LNCaP clone FGC (cell line): Measurements from ENCODE around the gene TMOD3.

ENCODE experiments used
- DNase-seq: peaks from one replicate; pipeline ENCODE4 v3.0.0-alpha.2; 2011; ENCODE audit warnings: low read depth
- H3K4me3 ChIP-seq: 2 replicates; pipeline ENCODE4 v1.5.1; 2011; ENCODE audit warnings: mild to moderate bottlenecking, low read depth, low read length, control low read depth
- CTCF ChIP-seq: IDR thresholded peaks from 2 replicates; pipeline ENCODE4 v1.5.1; 2012; ENCODE audit warnings: mild to moderate bottlenecking; ENCODE audit not compliant: control insufficient read depth, insufficient read depth; ENCODE audit errors: extremely low read depth

The TMOD3 gene

GRCh38 chr15:51947124-51947523 is 117.7 kb downstream of the TMOD3 start:
- TF ChIP-seq CTCF, result no peak
- H3K4me3 ChIP-seq, result no peak overlapping the region
- no peak for DNase-seq

- no peak for DNase-seq
- no peak for TF ChIP-seq CTCF
- no peak overlapping the region for H3K4me3 ChIP-seq
Measured at GRCh38 chr15:51952805-51953204, 123.4 kb downstream of the TMOD3 start.

GRCh38 chr15:51955504-51955903 is 126.1 kb downstream of the TMOD3 start:
- TF ChIP-seq CTCF, result no peak

More at GRCh38 chr15:51955504-51955903, 126.1 kb downstream of the TMOD3 start:
- DNase-seq, result no peak
- no peak overlapping the region for H3K4me3 ChIP-seq
